HepG2 (cell line): ENCODE results near the gene PGK1. TPM values are rescaled to one million over a fixed set of nuclear protein-coding genes. Genes with fewer than 3 reads are reported as not detected.
A peak's percentile ranks its signal among the peaks of the same experiment; 100 is the strongest.

Experiments used
- BCL6 ChIP-seq: IDR thresholded peaks from 2 replicates; pipeline ENCODE4 v1.6.1; 2016; ENCODE audit warnings: missing genetic modification reagents, missing compliant biosample characterization
- ELF3 ChIP-seq: IDR thresholded peaks from 2 replicates; pipeline ENCODE4 v1.6.1; 2016; ENCODE audit warnings: missing genetic modification reagents, missing compliant biosample characterization
- GABPB1 ChIP-seq: IDR thresholded peaks from 2 replicates; pipeline ENCODE4 v1.6.1; 2016; ENCODE audit warnings: mild to moderate bottlenecking, missing genetic modification reagents, moderate library complexity, missing compliant biosample characterization
- GMEB2 ChIP-seq: IDR thresholded peaks from 2 replicates; pipeline ENCODE4 v1.6.1; 2016; ENCODE audit warnings: missing biosample characterization, missing genetic modification reagents, low read depth
- MEIS2 ChIP-seq: sonication (generic); formaldehyde crosslinking; IDR thresholded peaks from 2 replicates; pipeline ENCODE4 v1.9.0; 2021; ENCODE audit warnings: mild to moderate bottlenecking, missing genetic modification reagents
- MIXL1 ChIP-seq: IDR thresholded peaks from 2 replicates; pipeline ENCODE4 v1.6.1; 2016
- MXI1 ChIP-seq: IDR thresholded peaks from 3 replicates; pipeline ENCODE4 v1.6.1; 2012; ENCODE audit warnings: low read depth, low read length, inconsistent platforms, borderline replicate concordance
- MYPOP ChIP-seq: sonication (generic); formaldehyde crosslinking; IDR thresholded peaks from 2 replicates; pipeline ENCODE4 v1.8.1; 2023; ENCODE audit warnings: mild to moderate bottlenecking, moderate library complexity, missing genetic modification reagents
- NFATC3 ChIP-seq: sonication (generic); formaldehyde crosslinking; IDR thresholded peaks from 2 replicates; pipeline ENCODE4 v1.5.1; 2020; ENCODE audit warnings: mild to moderate bottlenecking, missing genetic modification reagents
- NRL ChIP-seq: sonication (generic); formaldehyde crosslinking; IDR thresholded peaks from 2 replicates; pipeline ENCODE4 v1.5.0; 2020; ENCODE audit warnings: missing genetic modification reagents, mild to moderate bottlenecking, moderate library complexity, borderline replicate concordance
- PHF8 ChIP-seq: sonication (generic); formaldehyde crosslinking; IDR thresholded peaks from 2 replicates; pipeline ENCODE4 v1.5.0; 2020; ENCODE audit warnings: missing genetic modification reagents
- REPIN1 ChIP-seq: sonication (generic); formaldehyde crosslinking; IDR thresholded peaks from 2 replicates; pipeline ENCODE4 v1.8.0; 2022; ENCODE audit warnings: missing genetic modification reagents, low read depth, mild to moderate bottlenecking, borderline replicate concordance
- SATB2 ChIP-seq: sonication (generic); formaldehyde crosslinking; IDR thresholded peaks from 2 replicates; pipeline ENCODE4 v1.5.0; 2020; ENCODE audit warnings: missing genetic modification reagents
- TOPORS ChIP-seq: sonication (generic); formaldehyde crosslinking; IDR thresholded peaks from 2 replicates; pipeline ENCODE4 v1.8.0; 2023; ENCODE audit warnings: mild to moderate bottlenecking, missing genetic modification reagents
- ZBTB39 ChIP-seq: sonication (generic); formaldehyde crosslinking; IDR thresholded peaks from 2 replicates; pipeline ENCODE4 v1.5.0; 2020; ENCODE audit warnings: missing genetic modification reagents
- ZBTB7B ChIP-seq: sonication (generic); formaldehyde crosslinking; IDR thresholded peaks from 2 replicates; pipeline ENCODE4 v1.4.0; 2020; ENCODE audit warnings: missing genetic modification reagents
- ZFAT ChIP-seq: sonication (generic); formaldehyde crosslinking; conservative IDR thresholded peaks from 2 replicates; pipeline ENCODE4 v1.8.1; 2023; ENCODE audit warnings: missing genetic modification reagents, inconsistent platforms
- ZNF580 ChIP-seq: IDR thresholded peaks from 2 replicates; pipeline ENCODE4 v1.6.1; 2016; ENCODE audit warnings: low read depth, borderline replicate concordance
- ZNF589 ChIP-seq: sonication (generic); formaldehyde crosslinking; conservative IDR thresholded peaks from 2 replicates; pipeline ENCODE4 v1.8.0; 2022; ENCODE audit warnings: mild to moderate bottlenecking, moderate library complexity, missing genetic modification reagents
- ZNF616 ChIP-seq: sonication (generic); formaldehyde crosslinking; IDR thresholded peaks from 2 replicates; pipeline ENCODE4 v1.5.0; 2020; ENCODE audit warnings: low read depth, mild to moderate bottlenecking, missing genetic modification reagents
- ZNF639 ChIP-seq: conservative IDR thresholded peaks from 2 replicates; pipeline ENCODE4 v1.6.1; 2018; ENCODE audit warnings: missing genetic modification reagents
- ZSCAN5A ChIP-seq: sonication (generic); formaldehyde crosslinking; IDR thresholded peaks from 2 replicates; pipeline ENCODE4 v1.8.0; 2022; ENCODE audit warnings: mild to moderate bottlenecking, missing genetic modification reagents, borderline replicate concordance
- polyA plus RNA-seq, 8 experiments: library from polyadenylated mRNA; depleted of rRNA in 3 of 8; stranded (reverse) in 7 of 8; unstranded in 1 of 8; fragments of >200 nt; fragmentation: Illumina TruSeq in 4 of 8; extraction: Trizol in 4 of 8; gene quantifications; 2 replicates each; pipeline versions ENCODE4 v1.2.1 to v1.2.3, GENCODE V29; 2011 to 2016; ENCODE audit warnings: low read depth in 4 of 8, missing spikeins in 1 of 8, mixed read lengths in 1 of 8; ENCODE audit not compliant: insufficient read depth in 1 of 8
- total RNA-seq, 5 experiments: library from RNA; depleted of rRNA; stranded (reverse); fragments of >200 nt; fragmentation: Illumina TruSeq; extraction: Trizol; gene quantifications; 2 replicates each; pipeline ENCODE4 v1.2.3, GENCODE V29; 2016; ENCODE audit warnings: low read depth in 1 of 5

The PGK1 gene
- total and polyA plus RNA-seq, 2 of the 13 experiments (the other 11 are each of a cell fraction or from before 2014, with no cell fraction given): 325 to 1,274 TPM

- peak; percentile 80 for TF ChIP-seq GMEB2 (CRISPR knock-in tag)
- TF ChIP-seq MEIS2: no peak
- TF ChIP-seq ZNF639 (CRISPR knock-in tag): peak; percentile 85
- TF ChIP-seq NRL (CRISPR knock-in tag): 0 out of 2 replicates have a peak, but pooled peaks have one; percentile 31
- TF ChIP-seq ZFAT: no peak
- peak; percentile 89 for TF ChIP-seq ZNF589
- TF ChIP-seq GABPB1 (CRISPR knock-in tag): peak; percentile 96
- TF ChIP-seq MIXL1 (CRISPR knock-in tag): no peak
- peak; percentile 66; the same call in 1 of the 2 replicates for TF ChIP-seq ZBTB7B (CRISPR knock-in tag)
- peak; percentile 95 for TF ChIP-seq MYPOP
- TF ChIP-seq TOPORS (CRISPR knock-in tag): peak; percentile 80; the same call in 1 of the 2 replicates
- TF ChIP-seq ZBTB39 (CRISPR knock-in tag): no peak
- peak; percentile 93 for TF ChIP-seq ELF3 (CRISPR knock-in tag)
- TF ChIP-seq ZNF580 (CRISPR knock-in tag): peak; percentile 40; the same call in 1 of the 2 replicates
- TF ChIP-seq ZNF616 (CRISPR knock-in tag): 0 out of 2 replicates have a peak, but pooled peaks have one; percentile 30
- TF ChIP-seq MXI1: peak; percentile 61; the same call in 1 of the 3 replicates
- peak; percentile 57; the same call in 1 of the 2 replicates for TF ChIP-seq REPIN1 (CRISPR knock-in tag)
- peak; percentile 42; the same call in 1 of the 2 replicates for TF ChIP-seq BCL6 (CRISPR knock-in tag)
- no peak for TF ChIP-seq NFATC3 (CRISPR knock-in tag)
- TF ChIP-seq ZSCAN5A (CRISPR knock-in tag): peak; percentile 86
- peak; percentile 64 for TF ChIP-seq PHF8 (CRISPR knock-in tag)
- TF ChIP-seq SATB2: 0 out of 2 replicates have a peak, but pooled peaks have one; percentile 23
Measured at GRCh38 chrX:78103623-78104446, at the start of gene PGK1 (continued).
